ENCODE results near the gene GRK5.

DNA sequence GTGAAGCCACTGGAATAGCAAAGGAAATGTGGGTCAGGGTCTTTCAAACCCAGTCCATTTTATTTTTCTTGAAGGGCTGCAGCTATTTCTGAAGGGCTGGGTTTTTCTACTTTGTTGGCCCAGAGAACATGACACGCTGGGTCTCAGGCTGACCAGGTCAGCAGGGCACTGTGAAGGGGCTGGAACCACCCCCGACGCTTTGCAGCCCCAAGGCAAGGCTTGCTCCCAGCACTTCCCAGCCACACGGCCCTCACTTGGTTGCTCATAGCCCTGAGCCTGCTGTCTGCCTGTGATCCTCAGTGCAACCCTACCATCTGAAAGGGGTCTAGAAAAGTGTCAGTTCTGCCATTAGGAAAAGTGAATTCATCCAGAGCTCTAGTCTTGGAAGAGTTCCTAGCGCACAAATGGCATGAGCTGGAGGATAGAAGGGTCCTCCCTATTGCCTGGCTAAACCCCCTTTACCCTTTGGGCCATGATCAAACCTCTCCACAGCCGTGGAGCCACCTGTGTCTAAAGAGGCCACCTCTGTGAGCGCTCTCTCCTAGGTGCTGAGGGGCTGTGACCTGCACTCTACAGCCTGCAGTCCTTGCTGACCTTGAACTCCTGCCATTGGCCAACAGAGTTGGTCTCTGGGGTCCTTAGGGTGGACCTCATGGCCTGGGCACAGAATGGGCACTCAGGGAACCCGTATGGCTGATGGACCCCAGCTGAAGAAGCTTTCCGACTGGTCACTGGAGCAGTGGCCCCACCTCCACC lies 203.2 kb downstream of the GRK5 start:
- TF ChIP-seq, protein P1, sequence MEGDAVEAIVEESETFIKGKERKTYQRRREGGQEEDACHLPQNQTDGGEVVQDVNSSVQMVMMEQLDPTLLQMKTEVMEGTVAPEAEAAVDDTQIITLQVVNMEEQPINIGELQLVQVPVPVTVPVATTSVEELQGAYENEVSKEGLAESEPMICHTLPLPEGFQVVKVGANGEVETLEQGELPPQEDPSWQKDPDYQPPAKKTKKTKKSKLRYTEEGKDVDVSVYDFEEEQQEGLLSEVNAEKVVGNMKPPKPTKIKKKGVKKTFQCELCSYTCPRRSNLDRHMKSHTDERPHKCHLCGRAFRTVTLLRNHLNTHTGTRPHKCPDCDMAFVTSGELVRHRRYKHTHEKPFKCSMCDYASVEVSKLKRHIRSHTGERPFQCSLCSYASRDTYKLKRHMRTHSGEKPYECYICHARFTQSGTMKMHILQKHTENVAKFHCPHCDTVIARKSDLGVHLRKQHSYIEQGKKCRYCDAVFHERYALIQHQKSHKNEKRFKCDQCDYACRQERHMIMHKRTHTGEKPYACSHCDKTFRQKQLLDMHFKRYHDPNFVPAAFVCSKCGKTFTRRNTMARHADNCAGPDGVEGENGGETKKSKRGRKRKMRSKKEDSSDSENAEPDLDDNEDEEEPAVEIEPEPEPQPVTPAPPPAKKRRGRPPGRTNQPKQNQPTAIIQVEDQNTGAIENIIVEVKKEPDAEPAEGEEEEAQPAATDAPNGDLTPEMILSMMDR (IDR thresholded peaks at IDR 0.05): no peak
- TF ChIP-seq POLR2A (IDR thresholded peaks at IDR 0.05): no peak

Measured in Peyer's patch (tissue), 4 donors.